NCI-H2171 (cell line): ENCODE data around the gene MYO15A.
A peak's percentile ranks its signal among the peaks of the same experiment; 100 is the strongest.

Experiments used
- DNase-seq: peaks from one replicate; lab custom pipeline; 2025; lab: John Stamatoyannopoulos, UW

The MYO15A gene

DNA sequence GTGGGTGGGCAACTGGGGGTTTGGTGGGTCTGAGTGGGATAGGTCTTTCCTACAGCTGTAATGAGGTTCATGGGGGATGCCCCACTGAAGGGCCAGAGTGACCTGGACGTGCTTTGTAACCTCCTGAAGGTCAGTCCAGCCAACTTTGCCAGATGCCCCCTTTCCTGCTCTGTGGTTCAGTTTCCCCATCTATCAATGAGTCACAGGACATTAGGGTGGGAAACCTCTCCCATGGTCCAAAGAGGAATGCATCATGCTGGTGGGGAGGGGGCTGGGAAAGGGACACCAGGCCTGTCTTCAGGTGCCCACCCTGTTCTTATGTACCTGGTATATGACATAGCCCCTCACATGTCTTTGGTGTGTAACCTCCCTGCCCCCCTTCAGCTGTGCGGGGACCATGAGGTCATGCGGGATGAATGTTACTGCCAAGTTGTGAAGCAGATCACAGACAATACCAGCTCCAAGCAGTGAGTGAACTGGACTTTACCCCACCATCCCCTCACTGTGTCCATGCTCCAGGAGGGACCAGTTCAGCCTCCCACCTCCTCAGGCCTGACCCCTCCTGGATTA, 51.1 kb downstream of the MYO15A start:
- DNase-seq, result no peak

DNA sequence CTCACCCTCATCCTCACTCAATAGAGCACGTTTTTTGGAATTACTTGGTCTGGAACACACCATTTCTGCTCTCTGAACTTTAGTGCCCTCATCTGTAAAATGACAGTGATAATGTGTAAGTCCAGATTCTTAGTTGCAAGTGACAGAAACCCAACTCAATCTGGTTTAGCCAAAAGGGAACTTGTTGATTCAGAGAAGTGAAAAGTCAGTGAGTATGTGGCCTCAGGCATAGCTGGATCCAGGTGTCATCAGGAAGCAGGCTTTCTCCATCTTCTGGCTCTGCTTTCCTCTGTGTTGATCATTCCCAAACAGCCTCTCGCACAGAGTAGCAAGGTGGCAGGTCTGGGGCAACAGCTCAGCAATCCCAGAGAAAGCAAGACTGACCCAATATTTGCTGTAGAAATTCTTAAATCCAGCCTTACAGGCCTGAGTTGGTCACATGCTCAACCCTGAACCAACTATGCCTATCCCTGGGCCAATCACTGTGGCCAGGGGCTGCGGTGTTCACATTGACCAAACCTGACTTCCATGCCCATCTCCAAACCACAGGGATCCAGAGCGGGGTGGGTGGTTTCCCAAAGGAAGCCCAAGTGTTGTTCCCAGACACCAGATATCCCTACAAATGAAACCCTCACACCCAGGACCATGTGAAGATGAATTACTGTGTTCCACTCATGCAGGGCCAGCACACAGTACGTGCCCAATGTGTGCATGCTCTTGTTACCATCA, 51.7 kb downstream of the MYO15A start:
- no peak for DNase-seq

- DNase-seq, result no peak
Observed at GRCh38 chr17:18161207-18162145, 52.9 kb downstream of the MYO15A start.

- no peak for DNase-seq
Observed at GRCh38 chr17:18163547-18163946, 55.0 kb downstream of the MYO15A start.

DNA sequence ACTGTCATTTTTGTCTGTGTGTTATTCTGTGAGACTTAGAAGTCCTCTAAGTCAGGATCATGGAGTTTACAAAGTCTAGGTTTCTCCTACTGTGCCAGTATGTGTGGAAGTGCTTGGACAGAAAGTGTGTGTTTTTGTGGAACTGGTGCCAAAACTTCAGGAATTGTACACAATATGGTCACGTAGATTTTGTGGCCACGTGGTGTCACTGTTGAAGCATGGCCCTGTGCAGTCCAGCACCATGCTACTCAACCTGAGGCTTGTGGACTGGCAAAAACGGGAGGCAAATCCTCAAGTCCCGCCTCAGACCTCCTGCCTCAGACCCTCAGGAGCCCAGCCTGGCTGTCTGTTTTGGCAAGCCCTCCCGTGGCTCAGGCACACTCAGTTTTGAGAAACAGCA, 58.3 kb downstream of the MYO15A start:
- no peak for DNase-seq

- no peak for DNase-seq
Observed at GRCh38 chr17:18167421-18167820, 58.9 kb downstream of the MYO15A start.

DNA sequence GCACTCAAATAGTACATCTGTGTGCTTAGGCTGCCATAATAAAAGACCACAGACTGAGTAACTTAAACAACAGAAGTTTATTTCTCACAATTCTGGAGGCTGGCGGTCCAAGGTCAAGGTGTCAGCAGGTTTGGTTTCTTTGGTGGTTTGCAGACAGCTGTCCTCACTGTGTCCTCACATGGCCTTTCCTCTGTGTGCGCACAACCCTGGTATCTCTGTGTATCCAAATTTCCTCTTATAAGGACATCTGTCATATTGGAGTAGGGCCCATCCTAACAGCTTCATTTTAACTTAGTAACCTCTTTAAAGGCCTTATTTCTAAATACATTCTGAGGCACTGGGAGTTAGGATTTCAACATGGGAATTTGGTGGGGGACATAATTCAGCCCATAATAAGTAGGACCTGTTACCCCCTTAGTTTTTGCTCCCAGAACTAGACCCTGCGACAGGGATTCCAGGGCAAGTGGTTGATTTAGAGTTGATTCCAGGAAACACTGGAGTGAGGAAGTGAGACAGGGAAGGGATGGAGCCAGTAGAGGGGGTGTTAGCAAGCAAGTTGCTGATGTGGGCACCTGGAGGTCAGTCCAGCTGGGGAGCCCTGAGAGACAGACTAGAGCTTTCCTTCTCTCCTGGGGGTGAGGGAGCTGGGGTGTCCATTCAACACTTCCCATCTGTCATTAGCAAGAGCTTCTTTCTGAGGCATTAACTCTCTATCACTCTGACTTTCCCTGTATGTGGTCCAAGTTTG, 64.1 kb downstream of the MYO15A start:
- DNase-seq, result peak; percentile 12

DNA sequence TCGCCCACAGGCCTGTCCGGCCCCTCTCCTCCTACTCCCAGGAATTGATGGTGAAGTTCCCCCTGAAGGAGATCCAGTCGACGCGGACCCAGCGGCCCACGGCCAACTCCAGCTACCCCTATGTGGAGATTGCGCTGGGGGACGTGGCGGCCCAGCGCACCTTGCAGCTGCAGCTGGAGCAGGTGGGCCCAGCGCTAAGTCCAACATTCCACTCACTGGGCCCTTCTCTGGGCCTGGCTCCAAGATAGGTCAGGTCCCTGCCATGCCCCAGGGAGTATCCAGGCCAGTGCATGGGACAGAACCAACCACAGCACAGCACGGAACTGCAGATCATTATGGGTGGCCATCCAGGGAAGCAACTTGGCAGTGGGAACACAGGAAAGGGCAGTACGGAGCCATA, 65.2 kb downstream of the MYO15A start:
- DNase-seq, result no peak

DNA sequence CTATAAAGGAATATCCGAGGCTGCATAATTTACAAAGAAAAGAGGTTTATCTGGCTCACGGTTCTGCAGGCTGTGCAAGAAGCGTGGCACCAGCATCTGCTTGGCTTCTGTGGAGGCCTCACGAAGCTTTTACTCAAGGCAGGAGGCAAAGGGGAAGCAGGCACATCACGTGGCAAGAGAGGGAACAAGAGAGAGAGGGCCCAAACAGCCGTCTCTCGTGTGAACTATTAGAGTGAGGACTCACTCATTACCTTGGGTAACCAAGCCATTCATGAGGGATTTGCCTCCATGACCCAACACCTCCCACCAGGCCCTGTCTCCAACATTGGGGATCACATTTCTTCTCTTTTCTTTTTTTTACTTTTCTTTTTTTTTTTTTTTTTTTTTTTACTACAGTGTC, 67.6 kb downstream of the MYO15A start:
- no peak for DNase-seq

DNA sequence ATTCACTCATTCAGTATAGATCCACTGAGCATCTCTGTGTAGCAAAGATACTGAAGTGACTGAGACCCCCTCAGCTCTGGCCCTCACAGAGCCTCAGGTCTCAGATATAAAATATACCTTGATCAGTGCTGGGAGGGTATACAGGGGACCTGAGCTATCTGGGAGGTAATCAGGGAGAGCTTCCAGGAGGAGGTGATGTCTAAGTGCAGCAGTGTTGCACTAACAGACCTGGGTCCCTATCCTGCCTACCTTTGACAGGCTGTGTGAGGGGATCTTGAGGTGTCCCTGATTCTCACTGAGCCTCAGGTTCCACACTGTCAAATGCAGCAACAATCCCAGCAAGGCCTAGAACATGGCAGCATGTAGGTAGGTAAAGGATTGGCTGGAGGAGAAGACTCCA, 68.6 kb downstream of the MYO15A start:
- DNase-seq, result no peak

- no peak for DNase-seq
Observed at GRCh38 chr17:18177722-18178121, 69.2 kb downstream of the MYO15A start.

DNA sequence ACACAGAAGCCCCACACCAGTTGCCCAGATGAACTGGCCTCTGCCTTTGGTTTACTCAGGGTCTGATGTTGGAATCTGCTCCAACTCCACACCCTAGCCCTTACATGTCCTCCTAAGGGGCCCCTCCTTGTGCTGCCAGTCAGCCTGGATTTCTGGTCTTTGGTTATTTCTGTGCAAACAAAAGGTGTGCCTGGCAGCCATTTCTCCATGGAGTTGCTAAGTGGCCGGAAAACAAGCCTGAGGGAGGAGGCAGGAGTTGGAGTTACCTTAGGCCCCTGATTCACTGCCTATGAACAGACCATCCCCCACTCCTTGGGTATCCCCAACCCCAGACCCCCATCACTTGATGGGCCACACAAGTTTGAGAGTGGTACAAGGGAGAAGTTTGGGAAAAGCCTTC, 70.6 kb downstream of the MYO15A start:
- DNase-seq, result no peak

DNA sequence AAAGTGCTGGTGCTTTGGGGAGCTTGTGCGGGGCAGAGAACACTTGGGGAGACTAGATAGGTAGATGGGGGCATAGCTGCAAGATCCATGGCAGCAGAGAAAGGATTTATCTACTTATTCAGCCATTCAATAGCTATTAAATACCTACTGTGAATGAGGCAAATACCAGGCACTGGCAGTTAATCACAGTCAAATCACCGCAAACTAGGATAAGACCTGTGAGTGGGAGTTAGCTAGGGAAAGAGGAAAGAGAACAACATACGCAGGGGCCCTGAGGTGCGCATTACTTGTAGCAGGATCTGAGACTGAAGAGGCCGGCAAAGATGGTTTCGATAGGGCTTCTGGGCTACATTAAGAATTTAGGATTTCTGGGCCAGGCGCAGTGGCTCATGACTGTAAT, 71.2 kb downstream of the MYO15A start:
- no peak for DNase-seq

DNA sequence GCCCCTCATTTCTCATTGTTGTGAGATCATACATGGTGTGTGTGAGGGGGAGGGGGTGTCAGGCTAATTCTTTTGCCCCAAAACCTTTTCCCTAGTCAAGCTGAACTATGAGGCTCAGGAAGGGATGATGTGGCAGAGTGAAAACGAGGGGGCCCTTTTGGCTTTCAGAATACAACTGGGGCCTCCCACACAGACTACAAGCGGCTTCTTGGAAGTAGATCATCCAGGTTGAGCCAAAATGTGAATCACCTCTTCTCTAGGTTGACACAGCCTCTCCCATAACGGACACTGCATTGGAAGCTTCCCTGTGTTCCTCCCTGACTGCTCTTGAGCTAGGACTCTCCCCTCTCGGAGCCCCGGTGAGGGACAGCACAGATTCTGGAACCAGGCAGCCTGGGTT, 72.8 kb downstream of the MYO15A start:
- no peak for DNase-seq

- no peak for DNase-seq
Observed at GRCh38 chr17:18182110-18182977, 73.8 kb downstream of the MYO15A start.

DNA sequence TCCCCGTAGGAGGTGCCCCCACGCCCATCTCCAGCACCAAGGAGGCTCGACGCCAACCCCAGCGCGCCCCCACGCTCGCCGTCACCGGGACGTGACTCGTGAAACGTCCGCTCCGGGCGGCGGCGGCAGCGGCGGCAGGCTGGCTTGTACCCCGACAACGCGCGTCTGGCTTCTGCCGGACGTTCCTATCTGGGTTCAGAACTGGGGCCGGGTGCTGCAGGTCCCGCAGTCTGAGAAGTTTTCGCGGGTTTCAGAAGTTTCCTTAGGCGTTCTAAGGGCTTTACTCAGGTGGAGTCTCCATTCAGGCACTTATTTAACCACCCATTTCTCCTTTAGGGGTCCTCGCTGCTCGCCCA, 74.4 kb downstream of the MYO15A start:
- peak; percentile 79 for DNase-seq

- peak; percentile 98 for DNase-seq
Observed at GRCh38 chr17:18183334-18184142, 75.0 kb downstream of the MYO15A start, which contains the start of gene ALKBH5. TSS of gene ALKBH5 (plus strand) at chr17:18183828. CDS start at chr17:18184244, 416 bp downstream.

GRCh38 chr17:18184143-18185031, 75.8 kb downstream of the MYO15A start:
- DNase-seq, result peak; percentile 11

GRCh38 chr17:18185391-18185790, 76.8 kb downstream of the MYO15A start:
- no peak for DNase-seq
